GM21529 (cell line): ENCODE results near the gene OR11G2.
"Not testable (repeated sequence)": the region's sequence is repeated elsewhere in the genome, so short reads cannot be mapped to it uniquely, and the experiment has no call there.

ENCODE experiments used
- ATAC-seq: cut with Tn5 transposase; IDR thresholded peaks from one replicate; pipeline ENCODE4 v1.9.1; 2021; ENCODE audit not compliant: unreplicated experiment

OR11G2 gene

GRCh38 chr14:20190596-20190995 is at the start of gene OR11G2:
OR11G2 (plus strand) TSS chr14:20190896; CDS start chr14:20197438, 6,542 bp downstream.
- no peak for ATAC-seq

- no peak for ATAC-seq
Observed at GRCh38 chr14:20143911-20144310, 46.8 kb upstream of the OR11G2 start.

- ATAC-seq: no peak
Observed at GRCh38 chr14:20144820-20145219, 45.9 kb upstream of the OR11G2 start.

GRCh38 chr14:20164462-20164861 is 26.2 kb upstream of the OR11G2 start:
- no peak for ATAC-seq

- no peak for ATAC-seq
Observed at GRCh38 chr14:20167091-20167490, 23.6 kb upstream of the OR11G2 start.

- not testable (repeated sequence) for ATAC-seq
Observed at GRCh38 chr14:20169852-20170251, 20.8 kb upstream of the OR11G2 start.

- ATAC-seq: not testable (repeated sequence)
Observed at GRCh38 chr14:20174205-20174604, 16.5 kb upstream of the OR11G2 start.

- no peak for ATAC-seq
Observed at GRCh38 chr14:20176330-20176729, 14.4 kb upstream of the OR11G2 start.

- no peak for ATAC-seq
Observed at GRCh38 chr14:20177433-20177974, 13.2 kb upstream of the OR11G2 start.

GRCh38 chr14:20179218-20179617 is 11.5 kb upstream of the OR11G2 start:
- no peak for ATAC-seq

GRCh38 chr14:20179880-20180279 is 10.8 kb upstream of the OR11G2 start:
- ATAC-seq: no peak

- no peak for ATAC-seq
Observed at GRCh38 chr14:20180486-20180885, 10.2 kb upstream of the OR11G2 start.

- ATAC-seq: no peak
Observed at GRCh38 chr14:20184181-20184580, 6.5 kb upstream of the OR11G2 start.

- ATAC-seq: no peak
Observed at GRCh38 chr14:20191396-20191795, 700 bp downstream of the OR11G2 start.

GRCh38 chr14:20194101-20194500 is 3.4 kb downstream of the OR11G2 start:
- ATAC-seq: no peak

GRCh38 chr14:20195170-20195569 is 4.5 kb downstream of the OR11G2 start:
- ATAC-seq: not testable (repeated sequence)

- ATAC-seq: no peak
Observed at GRCh38 chr14:20195911-20196310, 5.2 kb downstream of the OR11G2 start.

GRCh38 chr14:20197459-20197858 is 6.8 kb downstream of the OR11G2 start:
- no peak for ATAC-seq

- no peak for ATAC-seq
Observed at GRCh38 chr14:20198991-20199390, 8.3 kb downstream of the OR11G2 start.

- no peak for ATAC-seq
Observed at GRCh38 chr14:20204721-20205120, 14.0 kb downstream of the OR11G2 start.

GRCh38 chr14:20209595-20209994 is 18.9 kb downstream of the OR11G2 start:
- no peak for ATAC-seq

- ATAC-seq: not testable (repeated sequence)
Observed at GRCh38 chr14:20212406-20212805, 21.7 kb downstream of the OR11G2 start.

- ATAC-seq: no peak
Observed at GRCh38 chr14:20215196-20215595, 24.5 kb downstream of the OR11G2 start.
